Measurements from ENCODE around the gene NR2E1.

Gene NR2E1

DNA sequence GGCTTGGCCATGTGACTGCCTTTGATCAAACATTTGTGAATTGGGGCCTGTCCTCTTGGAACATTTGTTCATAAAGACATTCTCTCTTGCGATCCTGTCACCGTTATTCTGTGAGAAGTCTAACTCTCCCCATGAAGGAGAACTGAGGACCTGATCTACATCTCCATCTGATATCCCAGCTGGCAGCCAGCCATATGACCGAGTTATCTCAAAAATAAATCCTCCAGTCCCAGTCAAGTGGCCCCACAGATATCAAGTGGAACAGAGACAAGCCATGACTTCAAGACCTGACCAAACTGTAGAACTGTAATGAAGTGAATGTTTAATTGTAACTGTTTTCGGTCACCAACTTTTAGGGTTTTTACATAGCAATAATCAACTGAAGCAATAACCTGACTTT lies 69.3 kb downstream of the NR2E1 start:
- Histone ChIP-seq H3K27ac (no peak overlapping the region), H3K36me3 (peaks cover 6% of the 10 kb centered on the region), H3K9me3 (ENCODE audit: severe bottlenecking) (no peaks in the 10 kb centered on the region), H3K27me3 (ENCODE audit: insufficient read depth, low read depth, severe bottlenecking) (no peaks in the 10 kb centered on the region), H3K4me3 (ENCODE audit: low read depth, low read length) (no peak overlapping the region)
- TF ChIP-seq, protein P1, sequence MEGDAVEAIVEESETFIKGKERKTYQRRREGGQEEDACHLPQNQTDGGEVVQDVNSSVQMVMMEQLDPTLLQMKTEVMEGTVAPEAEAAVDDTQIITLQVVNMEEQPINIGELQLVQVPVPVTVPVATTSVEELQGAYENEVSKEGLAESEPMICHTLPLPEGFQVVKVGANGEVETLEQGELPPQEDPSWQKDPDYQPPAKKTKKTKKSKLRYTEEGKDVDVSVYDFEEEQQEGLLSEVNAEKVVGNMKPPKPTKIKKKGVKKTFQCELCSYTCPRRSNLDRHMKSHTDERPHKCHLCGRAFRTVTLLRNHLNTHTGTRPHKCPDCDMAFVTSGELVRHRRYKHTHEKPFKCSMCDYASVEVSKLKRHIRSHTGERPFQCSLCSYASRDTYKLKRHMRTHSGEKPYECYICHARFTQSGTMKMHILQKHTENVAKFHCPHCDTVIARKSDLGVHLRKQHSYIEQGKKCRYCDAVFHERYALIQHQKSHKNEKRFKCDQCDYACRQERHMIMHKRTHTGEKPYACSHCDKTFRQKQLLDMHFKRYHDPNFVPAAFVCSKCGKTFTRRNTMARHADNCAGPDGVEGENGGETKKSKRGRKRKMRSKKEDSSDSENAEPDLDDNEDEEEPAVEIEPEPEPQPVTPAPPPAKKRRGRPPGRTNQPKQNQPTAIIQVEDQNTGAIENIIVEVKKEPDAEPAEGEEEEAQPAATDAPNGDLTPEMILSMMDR (IDR thresholded peaks at IDR 0.05; ENCODE audit: low read depth, low read length): no peak
- no peak for DNase-seq

- TF ChIP-seq, protein P1 (IDR thresholded peaks at IDR 0.05; ENCODE audit: low read depth, low read length): no peak
- Histone ChIP-seq H3K27me3 (ENCODE audit: insufficient read depth, low read depth, severe bottlenecking) (no peaks in the 10 kb centered on the region), H3K27ac (no peak overlapping the region)
These were observed 71.0 kb downstream of the NR2E1 start for GRCh38 chr6:108236791-108237190.

GRCh38 chr6:108238322-108238721 lies 72.5 kb downstream of the NR2E1 start:
- Histone ChIP-seq H3K36me3 (peaks cover 12% of the 10 kb centered on the region), H3K4me3 (ENCODE audit: low read depth, low read length) (no peak overlapping the region), H3K27me3 (ENCODE audit: insufficient read depth, low read depth, severe bottlenecking) (no peaks in the 10 kb centered on the region), H3K27ac (no peak overlapping the region), H3K9me3 (ENCODE audit: severe bottlenecking) (no peaks in the 10 kb centered on the region)
- TF ChIP-seq, protein P1 (IDR thresholded peaks at IDR 0.05; ENCODE audit: low read depth, low read length): no peak
- DNase-seq: no peak

More at GRCh38 chr6:108236791-108237190, 71.0 kb downstream of the NR2E1 start:
- DNase-seq: no peak
- Histone ChIP-seq H3K4me3 (ENCODE audit: low read depth, low read length) (no peak overlapping the region), H3K36me3 (peaks cover 12% of the 10 kb centered on the region), H3K9me3 (ENCODE audit: severe bottlenecking) (no peaks in the 10 kb centered on the region)
